Measurements from ENCODE around the gene DNAI7. TPM values are rescaled to one million over a fixed set of nuclear protein-coding genes. Genes with fewer than 3 reads are reported as not detected.

DNAI7 gene
- total and polyA plus RNA-seq, 4 donors: 0.07 to 0.17 (median 0.14) TPM; not detected in 1

DNA sequence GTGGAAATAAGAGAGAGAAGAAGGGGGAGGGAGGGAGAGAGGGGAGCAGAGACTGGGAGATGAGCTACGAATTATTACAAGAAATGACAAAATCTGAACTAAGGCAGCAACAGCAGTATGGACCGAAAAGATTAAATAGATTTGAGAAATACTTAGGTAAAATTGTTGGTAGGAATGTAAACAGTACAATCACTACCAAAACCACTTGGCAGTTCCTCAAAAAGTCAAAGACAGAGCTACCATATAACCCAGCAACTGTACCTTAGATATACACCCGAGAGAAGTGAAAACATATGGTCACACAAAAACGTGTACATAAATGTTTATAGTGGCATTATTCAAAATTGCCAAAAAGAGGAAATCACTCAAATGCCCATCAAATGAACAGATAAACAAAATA, 41.7 kb upstream of the DNAI7 start:
- Histone ChIP-seq H3K4me1 (ENCODE audit: control insufficient read depth in 4 of 4, insufficient read depth in 4 of 4, low read length in 3 of 4) (no peaks in the 10 kb centered on the region), H3K9ac (ENCODE audit: low read depth in 1 of 2, low read length in 2 of 2) (no peak overlapping the region), H3K4me3 (ENCODE audit: low read depth in 1 of 3, low read length in 3 of 3) (no peak overlapping the region), H3K27me3 (ENCODE audit: control insufficient read depth in 4 of 4, insufficient read depth in 4 of 4, low read length in 3 of 4) (no peaks in the 10 kb centered on the region), H3K27ac (ENCODE audit: low read depth in 1 of 2, low read length in 2 of 2) (no peak overlapping the region), H3K36me3 (ENCODE audit: control insufficient read depth in 4 of 4, insufficient read depth in 3 of 4, low read depth in 1 of 4, low read length in 3 of 4) (peaks cover 0 to 4% (median 2%) of the 10 kb centered on the region in 4 donors), H3K9me3 (ENCODE audit: control insufficient read depth in 4 of 4, low read length in 3 of 4) (no peaks in the 10 kb centered on the region)
- DNase-seq (ENCODE audit: low spot score): no peak
- WGBS: 87% methylated on average over 4 of the region's 4 CpGs
- TF ChIP-seq EGR1 (IDR thresholded peaks at IDR 0.05; ENCODE audit: low read depth in 2 of 2): no peak
- TF ChIP-seq MAX (IDR thresholded peaks at IDR 0.05): no peak
- no peak for TF ChIP-seq REST (IDR thresholded peaks at IDR 0.05)
- no peak for TF ChIP-seq NR2F2 (IDR thresholded peaks at IDR 0.05)

DNA sequence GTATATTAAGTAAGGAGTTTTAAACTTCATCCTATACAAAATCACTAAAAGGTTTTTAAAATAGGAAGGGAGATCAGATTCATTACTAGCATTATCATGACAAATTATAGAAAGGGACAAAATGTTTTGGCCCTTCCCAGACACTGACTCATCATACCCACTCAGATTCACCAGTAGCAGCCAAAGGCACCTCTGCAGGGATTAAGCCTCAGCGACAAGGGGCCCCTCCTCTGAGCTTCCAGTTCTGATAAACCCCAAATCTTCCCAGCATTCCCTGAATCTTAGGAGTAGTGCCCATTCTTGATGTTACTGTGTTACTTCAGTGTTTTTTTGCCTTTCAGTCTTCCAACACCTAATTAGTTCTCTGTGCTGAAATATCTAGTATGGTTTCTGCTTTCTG, 41.2 kb upstream of the DNAI7 start:
- peaks cover 0 to 4% (median 2%) of the 10 kb centered on the region in 4 donors for H3K36me3 ChIP-seq (ENCODE audit: control insufficient read depth in 4 of 4, insufficient read depth in 3 of 4, low read depth in 1 of 4, low read length in 3 of 4)
- no peak for DNase-seq (ENCODE audit: low spot score)
- H3K9ac ChIP-seq (ENCODE audit: low read depth in 1 of 2, low read length in 2 of 2): no peak overlapping the region
- WGBS: 81% methylated on average over 1 of the region's 1 CpG
- no peak overlapping the region for H3K27ac ChIP-seq (ENCODE audit: low read depth in 1 of 2, low read length in 2 of 2)
- H3K4me1 ChIP-seq (ENCODE audit: control insufficient read depth in 4 of 4, insufficient read depth in 4 of 4, low read length in 3 of 4): no peaks in the 10 kb centered on the region
- H3K4me3 ChIP-seq (ENCODE audit: low read depth in 1 of 3, low read length in 3 of 3): no peak overlapping the region
- no peaks in the 10 kb centered on the region for H3K27me3 ChIP-seq (ENCODE audit: control insufficient read depth in 4 of 4, insufficient read depth in 4 of 4, low read length in 3 of 4)
- no peaks in the 10 kb centered on the region for H3K9me3 ChIP-seq (ENCODE audit: control insufficient read depth in 4 of 4, low read length in 3 of 4)
- TF ChIP-seq JUND (IDR thresholded peaks at IDR 0.05) (no peak), FOXA2 (IDR thresholded peaks at IDR 0.05) (no peak), MAX (IDR thresholded peaks at IDR 0.05) (no peak), TAF1 (conservative IDR thresholded peaks at IDR 0.05) (no peak), SP1 (IDR thresholded peaks at IDR 0.05) (no peak), EGR1 (IDR thresholded peaks at IDR 0.05; ENCODE audit: low read depth in 2 of 2) (no peak), RXRA (IDR thresholded peaks at IDR 0.05) (no peak), ZBTB33 (IDR thresholded peaks at IDR 0.05) (no peak), NR2F2 (IDR thresholded peaks at IDR 0.05) (no peak), FOXA1 (IDR thresholded peaks at IDR 0.05) (no peak)
- TF ChIP-seq, protein P1, sequence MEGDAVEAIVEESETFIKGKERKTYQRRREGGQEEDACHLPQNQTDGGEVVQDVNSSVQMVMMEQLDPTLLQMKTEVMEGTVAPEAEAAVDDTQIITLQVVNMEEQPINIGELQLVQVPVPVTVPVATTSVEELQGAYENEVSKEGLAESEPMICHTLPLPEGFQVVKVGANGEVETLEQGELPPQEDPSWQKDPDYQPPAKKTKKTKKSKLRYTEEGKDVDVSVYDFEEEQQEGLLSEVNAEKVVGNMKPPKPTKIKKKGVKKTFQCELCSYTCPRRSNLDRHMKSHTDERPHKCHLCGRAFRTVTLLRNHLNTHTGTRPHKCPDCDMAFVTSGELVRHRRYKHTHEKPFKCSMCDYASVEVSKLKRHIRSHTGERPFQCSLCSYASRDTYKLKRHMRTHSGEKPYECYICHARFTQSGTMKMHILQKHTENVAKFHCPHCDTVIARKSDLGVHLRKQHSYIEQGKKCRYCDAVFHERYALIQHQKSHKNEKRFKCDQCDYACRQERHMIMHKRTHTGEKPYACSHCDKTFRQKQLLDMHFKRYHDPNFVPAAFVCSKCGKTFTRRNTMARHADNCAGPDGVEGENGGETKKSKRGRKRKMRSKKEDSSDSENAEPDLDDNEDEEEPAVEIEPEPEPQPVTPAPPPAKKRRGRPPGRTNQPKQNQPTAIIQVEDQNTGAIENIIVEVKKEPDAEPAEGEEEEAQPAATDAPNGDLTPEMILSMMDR (IDR thresholded peaks at IDR 0.05; ENCODE audit: low read depth, low read length, missing input control): no peak

Measured in liver (tissue), 9 donors.